ENCODE measurements around the gene SMKR1. TPM values are rescaled to one million over a fixed set of nuclear protein-coding genes. Genes with fewer than 3 reads are reported as not detected.

SMKR1 gene
- total RNA-seq: 1 to 10 TPM in 1 of 2 donors, not detected in 1; 3.4 TPM

DNA sequence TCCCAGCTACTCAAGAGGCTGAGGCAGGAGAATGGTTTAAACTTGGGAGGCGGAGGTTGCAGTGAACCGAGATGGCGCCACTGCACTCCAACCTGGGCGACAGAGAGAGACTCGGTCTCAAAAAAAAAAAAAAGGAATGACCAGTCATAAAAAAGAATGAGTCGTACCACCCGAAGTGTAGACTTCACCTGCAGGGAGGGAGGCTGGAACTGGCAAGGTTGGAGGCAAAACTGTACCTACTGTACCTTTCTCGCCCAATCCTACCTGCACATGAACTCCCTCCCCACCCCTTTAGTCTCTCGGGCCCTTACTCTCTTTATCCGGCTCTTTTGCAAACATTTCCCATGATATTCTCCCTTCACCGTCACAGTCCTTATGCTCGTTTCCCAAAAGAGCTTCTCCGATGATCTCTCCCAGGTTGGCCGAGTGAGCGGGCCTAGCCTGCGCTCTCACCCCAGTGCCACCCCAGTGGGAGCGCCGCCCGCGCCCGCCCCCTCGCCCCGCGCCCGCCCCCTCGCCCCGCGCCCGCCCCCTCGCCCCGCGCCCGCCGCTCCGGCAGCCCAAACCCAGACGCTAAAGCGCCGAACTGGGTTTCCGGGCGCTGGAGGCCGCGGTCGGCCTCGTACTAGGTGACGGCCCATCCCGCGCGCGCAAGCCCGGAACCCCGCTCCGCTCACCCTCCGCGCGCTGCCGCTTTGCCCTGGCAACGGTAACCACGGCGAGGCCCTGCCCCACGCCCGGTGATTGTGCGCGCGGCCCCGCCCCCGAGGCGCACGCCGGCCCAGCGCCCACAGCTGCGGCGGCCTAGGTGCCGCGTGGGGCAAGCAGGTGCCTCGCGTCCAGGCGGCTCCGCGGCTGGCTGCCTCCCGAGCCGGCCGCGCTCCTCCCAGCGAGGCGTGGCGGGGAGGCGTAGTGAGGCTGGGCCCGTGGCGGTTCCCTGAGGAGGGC lies at the start of gene SMKR1:
SMKR1 (plus strand) TSS at position 772 of the 948 bp plus-strand sequence. CDS start 294 bp downstream, outside the sequence.
- 7 to 21% methylated on average over 22 to 66 of the region's 89 CpGs for WGBS, 2 donors
- intact Hi-C loops (cut with DNase I): no loop called here
- H3K27ac ChIP-seq: peak within 1 kb of the TSS in 1 of 4 donors; percentile 26

DNA sequence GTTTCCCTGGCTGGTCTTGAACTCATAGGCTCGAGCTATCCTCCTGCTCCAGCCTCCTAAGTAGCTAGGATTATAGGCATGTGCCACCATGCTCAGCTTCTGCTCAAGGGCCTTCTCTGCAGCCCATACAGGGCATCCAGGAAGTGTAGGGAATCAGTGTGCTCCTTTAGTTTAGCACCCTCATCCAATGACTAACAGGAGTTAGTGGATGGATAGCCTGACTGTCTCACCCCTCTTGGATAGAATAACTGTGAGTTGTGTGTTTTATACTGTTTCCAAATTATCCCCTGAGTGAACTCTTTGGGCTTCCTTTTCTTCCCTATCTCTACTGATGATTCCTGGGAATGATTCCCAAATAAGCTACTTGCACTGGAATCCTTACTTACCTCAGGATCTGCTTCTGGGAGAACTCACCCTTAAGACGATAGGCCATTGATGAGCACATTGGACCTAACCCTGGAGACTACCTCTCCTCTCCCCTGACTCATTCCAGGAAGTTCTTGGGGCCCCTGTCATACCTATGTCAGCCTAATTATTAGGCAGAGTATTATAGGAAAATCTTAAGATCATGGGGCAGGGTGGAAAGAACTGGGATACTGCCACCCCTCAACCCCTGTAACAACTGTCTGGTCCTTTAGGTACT lies 49.6 kb upstream of the SMKR1 start:
- no peak for ATAC-seq
- Histone ChIP-seq H3K4me3 (no peak overlapping the region), H3K27ac (no peak overlapping the region)

More for the DNA sequence above, at the start of gene SMKR1:
- DNase-seq (peak; percentile 85 to 89 (median 88)), ATAC-seq (peak; percentile 95)
- Histone ChIP-seq H3K27me3 (no peaks in the 10 kb centered on the region), H3K4me1 (peaks cover 12% of the 10 kb centered on the region), H3K36me3 (replicated peaks in 1 of 2; ENCODE audit: insufficient read depth in 1 of 2, low read depth in 2 of 2) (no peaks in the 10 kb centered on the region), H3K9me3 (no peaks in the 10 kb centered on the region), H3K4me3 (peak within 1 kb of the TSS in 1 of 2 donors; percentile 39)
- peak; percentile 11 to 31 (median 27) for TF ChIP-seq POLR2A (IDR thresholded peaks at IDR 0.05)
- TF ChIP-seq, protein P1, sequence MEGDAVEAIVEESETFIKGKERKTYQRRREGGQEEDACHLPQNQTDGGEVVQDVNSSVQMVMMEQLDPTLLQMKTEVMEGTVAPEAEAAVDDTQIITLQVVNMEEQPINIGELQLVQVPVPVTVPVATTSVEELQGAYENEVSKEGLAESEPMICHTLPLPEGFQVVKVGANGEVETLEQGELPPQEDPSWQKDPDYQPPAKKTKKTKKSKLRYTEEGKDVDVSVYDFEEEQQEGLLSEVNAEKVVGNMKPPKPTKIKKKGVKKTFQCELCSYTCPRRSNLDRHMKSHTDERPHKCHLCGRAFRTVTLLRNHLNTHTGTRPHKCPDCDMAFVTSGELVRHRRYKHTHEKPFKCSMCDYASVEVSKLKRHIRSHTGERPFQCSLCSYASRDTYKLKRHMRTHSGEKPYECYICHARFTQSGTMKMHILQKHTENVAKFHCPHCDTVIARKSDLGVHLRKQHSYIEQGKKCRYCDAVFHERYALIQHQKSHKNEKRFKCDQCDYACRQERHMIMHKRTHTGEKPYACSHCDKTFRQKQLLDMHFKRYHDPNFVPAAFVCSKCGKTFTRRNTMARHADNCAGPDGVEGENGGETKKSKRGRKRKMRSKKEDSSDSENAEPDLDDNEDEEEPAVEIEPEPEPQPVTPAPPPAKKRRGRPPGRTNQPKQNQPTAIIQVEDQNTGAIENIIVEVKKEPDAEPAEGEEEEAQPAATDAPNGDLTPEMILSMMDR (IDR thresholded peaks at IDR 0.05): no peak

DNA sequence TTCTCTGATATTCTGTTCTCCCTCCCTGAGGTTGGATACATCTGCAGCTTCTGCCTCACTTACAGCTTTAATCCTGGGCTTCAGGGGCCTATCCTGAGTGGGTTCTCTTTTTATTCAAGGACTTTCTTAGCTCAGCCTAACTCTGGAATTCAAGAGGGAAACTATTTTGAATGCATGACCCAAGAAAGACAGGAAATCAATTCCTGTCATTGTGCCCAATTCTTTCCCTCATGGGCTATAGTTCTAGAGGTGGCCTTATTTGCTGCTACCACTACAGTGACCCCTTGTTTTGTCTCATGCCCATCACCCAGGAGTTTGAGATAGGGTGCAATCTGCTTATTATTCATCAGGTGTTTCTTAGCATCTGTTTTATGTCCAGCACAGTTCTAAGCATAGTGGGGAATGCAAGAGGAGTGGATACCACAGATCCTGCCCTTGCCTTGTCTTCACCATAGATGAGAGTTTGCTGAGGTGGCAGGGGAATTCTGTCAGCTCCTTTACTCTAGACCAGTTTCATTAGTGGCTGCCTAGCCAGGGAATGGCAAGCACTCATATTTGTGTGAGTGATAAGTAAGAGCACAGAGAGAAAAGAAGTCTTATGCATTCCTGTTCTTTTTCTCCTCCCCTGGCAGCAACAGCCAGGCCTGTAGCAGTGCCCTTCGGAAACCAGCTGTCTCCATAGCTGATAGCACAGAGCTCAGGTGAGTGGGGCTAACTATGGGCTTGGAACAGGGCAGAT lies 48.7 kb upstream of the SMKR1 start:
- H3K4me1 ChIP-seq: peaks cover 22% of the 10 kb centered on the region
- ATAC-seq (peak; percentile 15), DNase-seq (peak in 1 of 4 donors; percentile 10)
- WGBS, 2 donors: 17 to 22% methylated on average over 1 of the region's 1 CpG
- no peak overlapping the region for H3K4me3 ChIP-seq
- H3K36me3 ChIP-seq (replicated peaks in 1 of 2; ENCODE audit: insufficient read depth in 1 of 2, low read depth in 2 of 2): no peaks in the 10 kb centered on the region
- intact Hi-C loops (cut with DNase I): no loop called here
- H3K9me3 ChIP-seq: no peaks in the 10 kb centered on the region
- no peak for TF ChIP-seq POLR2A (IDR thresholded peaks at IDR 0.05)
- peak overlapping the region in 2 of 4 donors; percentile 22 to 36 for H3K27ac ChIP-seq
- H3K27me3 ChIP-seq: no peaks in the 10 kb centered on the region

More for the DNA sequence above, 49.6 kb upstream of the SMKR1 start:
- DNase-seq: no peak
- peaks cover 22% of the 10 kb centered on the region for H3K4me1 ChIP-seq
- H3K9me3 ChIP-seq: no peaks in the 10 kb centered on the region
- WGBS, 2 donors: 67 to 74% methylated on average over 2 of the region's 2 CpGs
- intact Hi-C loops (cut with DNase I): no loop called here
- TF ChIP-seq POLR2A (IDR thresholded peaks at IDR 0.05): no peak
- TF ChIP-seq, protein P1 (IDR thresholded peaks at IDR 0.05): no peak
- no peaks in the 10 kb centered on the region for H3K27me3 ChIP-seq
- H3K36me3 ChIP-seq (replicated peaks in 1 of 2; ENCODE audit: insufficient read depth in 1 of 2, low read depth in 2 of 2): no peaks in the 10 kb centered on the region

DNA sequence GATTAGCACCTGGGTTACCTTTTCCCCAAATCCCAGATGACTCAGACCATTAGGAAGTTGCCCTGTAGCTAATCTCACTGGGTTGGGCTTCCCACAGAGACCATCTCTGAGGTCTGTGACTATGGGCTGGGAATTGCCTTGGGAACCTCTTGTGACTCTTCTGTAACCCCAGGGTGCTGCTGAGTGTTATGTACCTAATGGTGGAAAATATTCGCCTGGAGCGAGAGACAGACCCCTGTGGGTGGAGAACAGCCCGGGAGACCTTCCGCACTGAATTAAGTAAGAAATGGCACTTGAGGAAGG lies 48.1 kb upstream of the SMKR1 start:
- Histone ChIP-seq H3K4me3 (no peak overlapping the region), H3K27me3 (no peaks in the 10 kb centered on the region), H3K36me3 (replicated peaks in 1 of 2; ENCODE audit: insufficient read depth in 1 of 2, low read depth in 2 of 2) (no peaks in the 10 kb centered on the region), H3K9me3 (no peaks in the 10 kb centered on the region), H3K27ac (peak overlapping the region in 2 of 4 donors; percentile 22 to 36), H3K4me1 (peaks cover 22% of the 10 kb centered on the region)
- DNase-seq (no peak), ATAC-seq (no peak)
- TF ChIP-seq, protein P1 (IDR thresholded peaks at IDR 0.05): no peak
- TF ChIP-seq POLR2A (IDR thresholded peaks at IDR 0.05): no peak
- intact Hi-C loops (cut with DNase I): no loop called here
- WGBS, 2 donors: 90 to 95% methylated on average over 4 of the region's 4 CpGs

DNA sequence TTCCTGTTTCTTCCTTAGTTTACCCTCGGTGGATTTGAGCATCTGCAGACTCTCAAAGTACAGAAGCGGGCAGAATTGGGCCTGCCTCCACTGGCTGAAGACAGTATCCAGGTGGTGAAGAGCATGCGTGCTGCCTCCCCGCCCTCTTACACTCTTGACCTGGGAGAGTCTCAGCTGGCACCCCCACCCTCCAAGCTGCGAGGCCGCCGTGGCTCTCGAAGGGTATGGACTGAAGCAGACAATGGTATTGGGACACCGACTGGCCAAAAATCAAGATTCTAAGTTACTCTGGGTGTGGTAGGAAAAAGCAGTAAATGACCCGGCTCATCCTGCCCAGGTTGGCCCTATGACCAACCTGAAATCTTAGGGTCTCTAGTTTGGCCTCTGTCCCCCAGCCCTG lies 45.9 kb upstream of the SMKR1 start:
- intact Hi-C loops (cut with DNase I): no loop called here
- Histone ChIP-seq H3K27ac (no peak overlapping the region), H3K9me3 (no peaks in the 10 kb centered on the region), H3K27me3 (no peaks in the 10 kb centered on the region), H3K4me3 (no peak overlapping the region), H3K36me3 (replicated peaks in 1 of 2; ENCODE audit: insufficient read depth in 1 of 2, low read depth in 2 of 2) (no peaks in the 10 kb centered on the region), H3K4me1 (peaks cover 22% of the 10 kb centered on the region)
- no peak for ATAC-seq
- no peak for DNase-seq
- 94 to 95% methylated on average over 10 of the region's 10 CpGs for WGBS, 2 donors
- no peak for TF ChIP-seq POLR2A (IDR thresholded peaks at IDR 0.05)
- TF ChIP-seq, protein P1 (IDR thresholded peaks at IDR 0.05): no peak

Data from body of pancreas (tissue), 4 donors.